Measurements from ENCODE around the gene ZNF236. TPM values are rescaled to one million over a fixed set of nuclear protein-coding genes. Genes with fewer than 3 reads are reported as not detected.
"Not testable (repeated sequence)": the region's sequence is repeated elsewhere in the genome, so short reads cannot be mapped to it uniquely, and the experiment has no call there.

ZNF236 gene
- total RNA-seq, 4 donors from 2014 or later: 13.4 to 38.0 (median 15.1) TPM

GRCh38 chr18:76959605-76960004 lies 137.2 kb downstream of the ZNF236 start:
- WGBS: 88% methylated on average over 8 of the region's 8 CpGs
- H3K4me3 ChIP-seq: no peak overlapping the region
- TF ChIP-seq POLR2AphosphoS5 (IDR thresholded peaks at IDR 0.05) (no peak), POLR2A (IDR thresholded peaks at IDR 0.05) (no peak), EP300 (IDR thresholded peaks at IDR 0.05) (no peak), CTCF (IDR thresholded peaks at IDR 0.05) (no peak)
- H3K4me1 ChIP-seq: no peaks in the 10 kb centered on the region
- no peaks in the 10 kb centered on the region for H3K27me3 ChIP-seq
- H3K9me3 ChIP-seq: no peaks in the 10 kb centered on the region
- H3K27ac ChIP-seq: no peak overlapping the region
- H3K36me3 ChIP-seq: peaks cover 65% of the 10 kb centered on the region
- DNase-seq (ENCODE audit: low spot score in 2 of 2): no peak

DNA sequence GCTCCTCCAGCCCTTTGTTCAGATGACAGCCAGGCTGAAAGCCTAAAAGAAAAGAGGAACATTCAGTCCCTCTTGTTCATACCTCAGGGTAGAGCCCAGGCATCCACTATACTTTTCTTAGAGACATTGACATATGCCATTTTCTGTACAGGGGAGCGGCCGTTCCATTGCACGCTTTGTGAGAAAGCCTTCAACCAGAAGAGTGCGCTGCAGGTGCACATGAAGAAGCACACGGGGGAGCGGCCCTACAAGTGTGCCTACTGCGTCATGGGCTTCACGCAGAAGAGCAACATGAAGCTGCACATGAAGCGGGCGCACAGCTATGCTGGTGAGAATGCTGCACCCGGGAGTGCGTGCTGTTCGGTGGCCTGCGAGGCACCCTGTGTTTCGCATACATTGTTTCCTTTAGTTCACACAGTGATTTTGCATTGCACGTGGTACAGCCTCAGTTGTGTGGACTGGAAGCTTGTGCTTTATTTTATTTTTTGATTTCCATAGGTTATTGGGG lies 138.2 kb downstream of the ZNF236 start:
- WGBS: 91% methylated on average over 14 of the region's 16 CpGs
- Histone ChIP-seq H3K27ac (no peak overlapping the region), H3K27me3 (no peaks in the 10 kb centered on the region)

GRCh38 chr18:76962851-76963250 lies 140.5 kb downstream of the ZNF236 start:
- 92% methylated on average over 1 of the region's 1 CpG for WGBS
- no peak for TF ChIP-seq POLR2A (IDR thresholded peaks at IDR 0.05)
- TF ChIP-seq EP300 (IDR thresholded peaks at IDR 0.05): no peak
- TF ChIP-seq CTCF (IDR thresholded peaks at IDR 0.05): no peak
- TF ChIP-seq POLR2AphosphoS5 (IDR thresholded peaks at IDR 0.05): no peak
- Histone ChIP-seq H3K36me3 (peaks cover 47% of the 10 kb centered on the region), H3K9me3 (no peaks in the 10 kb centered on the region), H3K4me1 (no peaks in the 10 kb centered on the region), H3K4me3 (no peak overlapping the region), H3K27ac (no peak overlapping the region), H3K27me3 (no peaks in the 10 kb centered on the region)
- DNase-seq (ENCODE audit: low spot score in 2 of 2): no peak

More for the DNA sequence above, 138.2 kb downstream of the ZNF236 start:
- no peak for TF ChIP-seq EP300 (IDR thresholded peaks at IDR 0.05)
- TF ChIP-seq CTCF (IDR thresholded peaks at IDR 0.05): no peak
- TF ChIP-seq POLR2A (IDR thresholded peaks at IDR 0.05): no peak
- TF ChIP-seq POLR2AphosphoS5 (IDR thresholded peaks at IDR 0.05): no peak
- DNase-seq (ENCODE audit: low spot score in 2 of 2): no peak
- Histone ChIP-seq H3K4me1 (no peaks in the 10 kb centered on the region), H3K4me3 (no peak overlapping the region), H3K36me3 (peaks cover 64% of the 10 kb centered on the region), H3K9me3 (no peaks in the 10 kb centered on the region)

DNA sequence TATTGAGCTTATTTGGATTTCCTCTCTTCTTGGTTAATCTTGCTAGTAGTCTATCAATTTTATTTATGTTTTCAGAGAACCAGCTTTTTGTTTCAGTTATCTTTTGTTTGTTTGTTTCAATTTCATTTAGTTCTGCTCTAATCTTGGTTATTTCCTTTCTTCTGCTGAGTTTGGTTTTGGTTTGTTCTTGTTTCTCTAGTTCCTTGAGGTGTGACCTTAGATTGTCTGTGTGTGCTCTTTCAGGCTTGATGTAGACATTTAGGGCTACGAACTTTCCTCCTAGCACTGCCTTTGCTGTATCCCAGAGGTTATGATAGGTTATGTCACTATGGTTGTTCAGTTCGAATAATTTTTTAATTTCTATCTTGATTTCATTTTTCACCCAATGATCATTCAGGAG lies 141.6 kb downstream of the ZNF236 start:
- TF ChIP-seq CTCF (IDR thresholded peaks at IDR 0.05) (no peak), POLR2AphosphoS5 (IDR thresholded peaks at IDR 0.05) (no peak), EP300 (IDR thresholded peaks at IDR 0.05) (no peak), POLR2A (IDR thresholded peaks at IDR 0.05) (no peak)
- Histone ChIP-seq H3K4me3 (no peak overlapping the region), H3K27me3 (no peaks in the 10 kb centered on the region), H3K27ac (no peak overlapping the region), H3K36me3 (peaks cover 46% of the 10 kb centered on the region), H3K9me3 (no peaks in the 10 kb centered on the region), H3K4me1 (no peaks in the 10 kb centered on the region)
- WGBS: 90% methylated on average over 2 of the region's 2 CpGs
- no peak for DNase-seq (ENCODE audit: low spot score in 2 of 2)

DNA sequence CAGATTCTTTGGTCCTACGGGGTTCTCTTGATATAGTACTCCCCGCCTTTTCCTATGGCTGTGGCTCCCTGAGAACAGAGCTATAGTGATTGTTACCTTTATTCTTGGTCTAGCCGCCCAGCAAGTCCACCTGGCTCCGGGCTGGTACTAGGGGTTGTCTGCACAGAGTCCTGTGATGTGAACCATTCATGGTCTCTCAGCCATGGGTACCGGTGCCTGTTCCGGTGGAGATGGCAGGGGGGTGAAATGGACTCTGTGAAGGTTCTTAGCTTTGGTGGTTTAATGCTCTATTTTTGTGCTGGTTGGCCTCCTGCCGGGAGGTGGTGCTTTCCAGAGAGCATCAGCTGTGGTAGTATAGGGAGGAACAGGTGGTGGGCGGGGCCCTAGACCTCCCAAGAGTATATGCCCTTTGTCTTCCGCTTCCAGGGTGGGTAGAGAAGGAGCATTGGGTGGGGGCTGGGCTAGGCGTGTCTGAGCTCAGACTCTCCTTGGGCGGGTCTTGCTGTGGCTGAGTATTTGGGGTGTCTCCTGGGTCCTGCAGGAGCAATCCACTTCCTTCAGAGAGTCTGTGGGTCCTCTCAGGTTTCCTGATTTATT lies 143.3 kb downstream of the ZNF236 start:
- not testable (repeated sequence) for H3K4me3 ChIP-seq; H3K27me3 ChIP-seq; H3K27ac ChIP-seq; DNase-seq (ENCODE audit: low spot score in 2 of 2); H3K9me3 ChIP-seq; H3K4me1 ChIP-seq
- peaks cover 33% of the 10 kb centered on the region for H3K36me3 ChIP-seq
- 98% methylated on average over 10 of the region's 11 CpGs for WGBS

DNA sequence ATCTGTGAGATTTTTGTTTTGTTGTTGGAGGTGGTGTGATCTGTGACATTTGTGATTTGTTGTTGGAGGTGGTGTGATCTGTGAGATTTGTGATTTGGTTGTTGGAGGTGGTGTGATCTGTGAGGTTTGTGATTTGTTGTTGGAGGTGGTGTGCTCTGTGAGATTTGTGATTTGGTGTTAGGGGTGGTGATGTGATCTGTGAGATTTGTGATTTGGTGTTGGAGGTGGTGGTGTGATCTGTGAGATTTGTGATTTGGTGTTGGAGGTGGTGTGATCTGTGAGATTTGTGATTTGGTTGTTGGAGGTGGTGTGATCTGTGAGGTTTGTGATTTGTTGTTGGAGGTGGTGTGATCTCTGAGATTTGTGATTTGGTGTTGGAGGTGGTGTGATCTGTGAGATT lies 144.9 kb downstream of the ZNF236 start:
- not testable (repeated sequence) for H3K4me1 ChIP-seq; DNase-seq (ENCODE audit: low spot score in 2 of 2); H3K9me3 ChIP-seq; H3K27me3 ChIP-seq; H3K27ac ChIP-seq; H3K4me3 ChIP-seq
- peaks cover 18% of the 10 kb centered on the region for H3K36me3 ChIP-seq

Measured in suprapubic skin (tissue), 4 donors.